CD4-positive, alpha-beta T cell treated with Interleukin-1 beta for 1 hour (primary cell): ENCODE data around the gene ASIC1.
A peak's percentile ranks its signal among the peaks of the same experiment; 100 is the strongest.

ENCODE experiments used
- DNase-seq, 2 donors: peaks; one replicate each; pipeline ENCODE4 v3.0.0-alpha.2; 2020 to 2022

The ASIC1 gene

DNA sequence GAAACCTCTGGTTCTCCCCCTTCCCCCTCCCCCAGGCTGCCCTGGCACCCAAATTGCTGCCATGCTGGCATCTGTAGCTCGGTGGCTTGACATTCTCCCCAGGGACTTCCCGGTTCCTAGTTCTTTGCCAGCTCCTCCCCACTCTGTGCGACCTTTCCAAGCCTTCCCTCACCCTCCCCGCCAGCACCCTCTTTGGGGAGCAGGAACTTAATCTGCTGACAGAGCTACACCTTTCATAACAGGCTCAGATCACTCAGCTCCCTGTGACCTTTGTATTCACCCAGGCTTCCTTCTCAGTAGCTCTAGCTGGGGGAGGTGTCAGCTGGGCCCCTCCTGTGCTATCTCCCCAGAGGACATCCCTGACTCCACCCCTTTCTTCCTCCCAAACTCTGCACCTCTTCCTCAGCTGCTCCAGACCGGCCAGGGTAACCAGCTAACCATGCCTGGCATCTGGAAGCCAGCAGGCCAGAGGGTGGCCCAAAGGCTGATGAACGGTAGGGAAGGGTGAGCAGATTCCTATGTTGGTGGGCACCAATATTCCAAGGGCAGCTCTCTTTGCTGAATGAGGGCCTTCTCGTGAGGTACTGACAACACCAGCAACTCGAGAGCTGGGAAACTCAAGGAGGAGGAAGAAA, 52.8 kb downstream of the ASIC1 start:
- no peak for DNase-seq

DNA sequence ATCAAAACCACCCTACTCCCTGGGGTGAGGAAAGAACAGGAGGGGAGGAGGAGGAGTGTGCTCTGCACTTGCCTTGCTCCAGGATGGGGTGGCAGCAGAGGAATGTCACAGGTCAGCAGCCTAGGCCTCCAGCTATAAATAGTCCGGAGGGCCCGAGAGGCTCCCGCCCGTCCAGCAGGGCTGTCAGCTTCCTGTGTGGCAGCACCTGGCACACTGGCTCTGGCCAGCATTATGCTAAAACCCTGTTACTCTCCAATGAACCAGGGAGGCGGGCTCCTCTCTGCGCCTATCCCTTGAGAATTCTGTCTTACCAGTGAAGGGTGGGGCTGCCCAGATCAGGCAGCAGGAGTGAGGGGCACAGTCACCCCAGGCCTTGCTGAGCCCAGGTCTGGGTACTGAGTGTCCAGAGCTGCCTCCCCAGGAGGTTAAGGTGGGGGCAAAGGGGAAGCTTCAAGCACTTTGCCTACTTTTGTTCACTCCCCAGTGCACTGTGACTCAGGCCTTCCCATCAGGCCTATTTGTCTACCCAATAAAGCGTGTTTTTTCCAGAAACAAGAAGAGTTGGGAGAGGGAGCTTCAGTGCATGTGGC, 53.5 kb downstream of the ASIC1 start:
- DNase-seq = peak in 1 of 2 donors; percentile 22

DNA sequence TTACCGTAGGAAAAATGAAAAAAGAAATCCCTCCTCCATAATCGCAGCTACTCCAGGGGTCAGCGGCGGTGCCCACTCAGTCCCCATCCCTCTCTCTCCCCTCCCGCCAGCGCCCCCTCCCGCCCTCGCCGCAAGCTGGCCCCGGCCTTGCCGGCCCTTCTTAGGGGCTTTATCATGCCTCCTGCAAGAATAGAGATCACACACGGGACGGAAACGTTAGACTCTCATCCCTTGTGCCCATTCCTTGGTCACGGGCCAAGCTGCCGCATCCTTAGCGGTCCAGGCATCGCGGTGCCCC, 53.9 kb downstream of the ASIC1 start:
- no peak for DNase-seq

GRCh38 chr12:50111693-50112455, 54.5 kb downstream of the ASIC1 start, which contains the start of gene COX14:
Gene COX14 (plus strand): TSS chr12:50112236. CDS start chr12:50120044, 7,808 bp downstream.
- DNase-seq = peak; percentile 100

DNA sequence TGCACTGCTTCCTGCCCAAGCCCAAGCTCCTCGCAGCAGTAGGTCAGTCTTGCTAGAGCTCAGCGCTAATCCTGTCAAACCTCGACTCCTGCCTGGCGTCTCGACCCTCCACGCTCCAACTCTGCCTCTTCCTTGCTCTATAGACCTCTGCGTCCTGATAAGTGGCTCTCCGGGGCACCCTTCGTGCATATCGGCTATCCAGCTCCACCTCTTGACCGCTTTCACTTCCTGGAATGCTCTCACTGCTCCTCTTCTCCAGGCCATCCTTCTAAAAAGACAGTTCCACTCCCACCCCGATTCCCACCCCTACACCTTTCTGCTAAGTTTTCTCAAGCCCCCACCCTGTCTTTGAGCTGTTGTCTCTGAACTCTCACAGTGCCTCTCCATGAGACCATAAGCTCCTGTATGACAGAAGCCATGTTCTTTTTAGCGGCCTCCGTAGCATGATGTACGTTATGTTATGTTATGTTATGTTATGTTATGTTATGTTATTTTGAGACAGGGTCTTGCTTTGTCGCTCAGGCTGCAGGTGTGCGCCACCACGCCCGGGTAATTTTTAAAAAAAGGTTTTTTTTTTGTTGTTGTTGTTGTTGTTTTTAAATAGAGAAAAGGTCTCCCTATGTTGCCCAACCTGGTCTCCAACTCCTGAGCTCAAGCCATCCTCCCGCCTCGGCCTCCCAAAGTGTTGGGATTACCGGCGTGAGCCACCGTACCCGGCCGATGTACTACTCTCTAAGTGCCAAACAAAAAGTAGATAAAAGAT, 55.2 kb downstream of the ASIC1 start:
- DNase-seq = no peak

- no peak for DNase-seq
Measured at GRCh38 chr12:50117057-50117622, 59.7 kb downstream of the ASIC1 start.

- DNase-seq = no peak
Measured at GRCh38 chr12:50119387-50119786, 62.0 kb downstream of the ASIC1 start.

- no peak for DNase-seq
Measured at GRCh38 chr12:50120521-50120920, 63.1 kb downstream of the ASIC1 start.

DNA sequence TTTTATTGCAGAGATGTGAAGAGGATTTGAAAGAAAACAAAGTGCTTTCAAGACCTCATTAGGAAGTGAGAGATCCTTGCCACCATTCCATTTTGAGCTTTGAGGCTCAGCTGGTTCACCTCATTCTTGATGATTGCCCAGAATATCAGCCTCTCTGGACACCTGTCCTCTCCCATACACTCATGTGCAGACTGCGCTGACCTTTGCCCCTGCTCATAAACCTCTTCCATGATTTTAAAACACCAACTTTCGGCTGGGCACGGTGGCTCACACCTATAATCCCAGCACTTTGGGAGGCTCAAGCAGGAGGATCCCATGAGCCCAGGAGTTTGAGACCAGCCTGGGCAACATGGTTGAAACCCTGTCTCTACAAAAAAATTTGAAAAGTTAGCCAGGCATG, 63.6 kb downstream of the ASIC1 start:
- no peak for DNase-seq

GRCh38 chr12:50121641-50122040, 64.2 kb downstream of the ASIC1 start:
- no peak for DNase-seq

- DNase-seq = no peak
Measured at GRCh38 chr12:50123203-50123602, 65.8 kb downstream of the ASIC1 start.

DNA sequence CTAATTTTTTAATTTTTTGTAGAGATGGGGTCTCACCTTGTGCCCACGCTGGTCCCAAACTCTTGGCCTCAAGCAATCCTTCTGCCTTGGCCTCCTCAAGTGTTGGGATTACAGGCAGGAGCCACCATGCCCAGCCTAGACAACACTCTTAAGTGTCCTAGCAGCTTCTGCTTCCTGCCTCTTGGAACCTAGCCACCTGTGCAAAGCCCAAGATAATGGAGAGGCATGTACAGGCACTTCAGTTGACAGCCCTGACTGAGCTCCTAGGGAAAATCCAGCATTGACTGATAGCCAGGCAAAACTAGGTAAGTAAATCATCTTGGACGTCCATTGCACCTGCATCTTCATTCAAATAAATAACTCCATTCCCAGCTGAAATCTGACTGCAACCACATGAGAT, 70.2 kb downstream of the ASIC1 start:
- no peak for DNase-seq

DNA sequence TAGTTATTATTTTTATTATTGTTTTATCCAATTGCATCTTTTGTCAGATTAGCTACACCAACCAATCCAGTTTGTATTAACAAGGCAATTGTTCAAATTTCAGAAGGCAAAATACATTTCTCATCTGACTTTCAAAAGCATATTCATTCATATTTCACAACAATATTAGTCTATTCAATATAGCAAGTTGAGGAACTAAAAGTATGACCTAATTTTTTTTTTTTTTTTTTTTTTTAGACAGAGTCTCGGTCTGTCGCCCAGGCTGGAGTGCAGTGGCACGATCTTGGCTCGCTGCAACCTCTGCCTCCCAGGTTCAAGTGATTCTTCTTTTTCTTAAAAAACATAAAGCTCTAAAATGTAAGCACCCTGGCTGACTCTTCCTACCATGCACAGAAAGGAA, 71.9 kb downstream of the ASIC1 start:
- no peak for DNase-seq

GRCh38 chr12:50132505-50133135, 75.2 kb downstream of the ASIC1 start:
- DNase-seq = peak in 1 of 2 donors; percentile 63
